ENCODE measurements around the gene REPIN1. TPM values are rescaled to one million over a fixed set of nuclear protein-coding genes. Genes with fewer than 3 reads are reported as not detected.
A peak's percentile ranks its signal among the peaks of the same experiment; 100 is the strongest.

Gene REPIN1
- total and polyA plus RNA-seq, 9 of the 15 experiments (the other 6 are each of a cell fraction or from before 2014, with no cell fraction given): 8.1 to 283 (median 94.3) TPM

GRCh38 chr7:150369748-150370501, 1.3 kb downstream of the REPIN1 start (continued):
- TF ChIP-seq PRDM10 (IDR thresholded peaks at IDR 0.05; ENCODE audit: partially characterized antibody): no peak
- TF ChIP-seq DMBX1 (CRISPR knock-in tag; IDR thresholded peaks at IDR 0.05; ENCODE audit: borderline replicate concordance): no peak
- TF ChIP-seq XRCC5 (IDR thresholded peaks at IDR 0.05; ENCODE audit: low read depth, low read length): peak; percentile 12; the same call in 1 of the 2 replicates
- TF ChIP-seq USF1 (CRISPR knock-in tag; IDR thresholded peaks at IDR 0.05): 0 out of 2 replicates have a peak, but pooled peaks have one; percentile 1
- TF ChIP-seq ZNF830 (CRISPR knock-in tag; IDR thresholded peaks at IDR 0.05): no peak
- TF ChIP-seq ATF4 (CRISPR knock-in tag; IDR thresholded peaks at IDR 0.05): no peak
- no peak for TF ChIP-seq BHLHE40 (IDR thresholded peaks at IDR 0.05; ENCODE audit: low read length)
- no peak for TF ChIP-seq GTF2B (IDR thresholded peaks at IDR 0.05; ENCODE audit: extremely low read depth, insufficient read length)
- no peak for TF ChIP-seq TSC22D4 (tag; IDR thresholded peaks at IDR 0.05)
- no peak for TF ChIP-seq PTBP1 (IDR thresholded peaks at IDR 0.05; ENCODE audit: low read depth, low read length)
- TF ChIP-seq ZFX (CRISPR knock-in tag; IDR thresholded peaks at IDR 0.05): no peak; the same call in 1 of the 2 replicates
- no peak for TF ChIP-seq SIX5 (IDR thresholded peaks at IDR 0.05; ENCODE audit: borderline replicate concordance in 1 of 2, insufficient read depth in 1 of 2, low read depth in 1 of 2, low read length in 2 of 2)
- no peak for TF ChIP-seq ZBTB5 (IDR thresholded peaks at IDR 0.05)
- no peak for TF ChIP-seq ZBED1 (IDR thresholded peaks at IDR 0.05)
- TF ChIP-seq BCOR (IDR thresholded peaks at IDR 0.05): no peak
- no peak for TF ChIP-seq ZC3H8 (IDR thresholded peaks at IDR 0.05)
- TF ChIP-seq PRPF4 (IDR thresholded peaks at IDR 0.05; ENCODE audit: insufficient read depth, low read depth, low read length, poor library complexity, severe bottlenecking): no peak
- no peak for TF ChIP-seq ELK1 (CRISPR knock-in tag; IDR thresholded peaks at IDR 0.05)
- TF ChIP-seq NFIC (IDR thresholded peaks at IDR 0.05): no peak

Measured in K562 (cell line).